Right ventricle myocardium inferior (tissue), 1 donor: Measurements from ENCODE around the gene CLEC18B. TPM values are rescaled to one million over a fixed set of nuclear protein-coding genes. Genes with fewer than 3 reads are reported as not detected.
A peak's percentile ranks its signal among the peaks of the same experiment; 100 is the strongest.
"Not testable (repeated sequence)": the region's sequence is repeated elsewhere in the genome, so short reads cannot be mapped to it uniquely, and the experiment has no call there.

ENCODE experiments used
- ATAC-seq: fragments of 200-7000 bp; cut with Tn5 transposase; one replicate; pipeline ENCODE4 v1.9.1; 2020; ENCODE audit warnings: mild to moderate bottlenecking, moderate library complexity
- DNase-seq: peaks from one replicate; pipeline ENCODE4 v3.0.0; 2021; ENCODE audit errors: missing footprints
- intact Hi-C: fragments of 100-400 bp; cut with DNase I; formaldehyde crosslinking; loops from one replicate; pipeline ENCODE4 v1.11.0; 2022
- total RNA-seq: library from RNA; stranded (reverse); fragmentation: NEBNext Ultra II Directional; extraction: Animal tissue kit (Norgen Biotek cat#: 25700); gene quantifications from one replicate; pipeline ENCODE4 v1.2.1, GENCODE V29; 2021
- donor health status: DM: no; HTN: yes; CAD: no; lungs with severe emphysema.

Gene CLEC18B
- total RNA-seq, 1 donor from 2014 or later: 0.51 TPM

GRCh38 chr16:74410981-74411380, 10.3 kb downstream of the CLEC18B start:
- DNase-seq, intact Hi-C loops, ATAC-seq: not testable (repeated sequence)

- ATAC-seq, intact Hi-C loops, DNase-seq: not testable (repeated sequence)
Observed at GRCh38 chr16:74410057-74410957, 11.0 kb downstream of the CLEC18B start.

GRCh38 chr16:74409185-74409981, 11.9 kb downstream of the CLEC18B start:
- DNase-seq, intact Hi-C loops, ATAC-seq: not testable (repeated sequence)

GRCh38 chr16:74407362-74407705, 13.9 kb downstream of the CLEC18B start:
- DNase-seq, intact Hi-C loops: not testable (repeated sequence)
- peak; percentile 47 for ATAC-seq

- DNase-seq, intact Hi-C loops: not testable (repeated sequence)
- ATAC-seq: peak; percentile 94
Observed at GRCh38 chr16:74406600-74407361, 14.5 kb downstream of the CLEC18B start.

GRCh38 chr16:74404148-74404933, 16.9 kb downstream of the CLEC18B start:
- DNase-seq, intact Hi-C loops, ATAC-seq: not testable (repeated sequence)

GRCh38 chr16:74400238-74400637, 21.0 kb downstream of the CLEC18B start:
- intact Hi-C loops, DNase-seq, ATAC-seq: not testable (repeated sequence)

- peak; percentile 70 for ATAC-seq
- DNase-seq, intact Hi-C loops: not testable (repeated sequence)
Observed at GRCh38 chr16:74398212-74398895, 22.9 kb downstream of the CLEC18B start.

- intact Hi-C loops, DNase-seq: not testable (repeated sequence)
- peak; percentile 30 for ATAC-seq
Observed at GRCh38 chr16:74396521-74397017, 24.7 kb downstream of the CLEC18B start.

- DNase-seq, intact Hi-C loops, ATAC-seq: not testable (repeated sequence)
Observed at GRCh38 chr16:74394604-74395003, 26.7 kb downstream of the CLEC18B start.

- ATAC-seq, intact Hi-C loops, DNase-seq: not testable (repeated sequence)
Observed at GRCh38 chr16:74394131-74394530, 27.1 kb downstream of the CLEC18B start.

- DNase-seq, ATAC-seq, intact Hi-C loops: not testable (repeated sequence)
Observed at GRCh38 chr16:74391454-74392050, 29.7 kb downstream of the CLEC18B start.

GRCh38 chr16:74382339-74383034, 38.8 kb downstream of the CLEC18B start:
- DNase-seq, intact Hi-C loops, ATAC-seq: not testable (repeated sequence)

GRCh38 chr16:74373847-74374184, 47.5 kb downstream of the CLEC18B start:
- ATAC-seq, DNase-seq, intact Hi-C loops: not testable (repeated sequence)

- no peak for ATAC-seq
- no peak for DNase-seq
- intact Hi-C loops: no loop called here
Observed at GRCh38 chr16:74372953-74373846, 48.1 kb downstream of the CLEC18B start.
